Measurements from ENCODE around the gene EPB41L2. TPM values are rescaled to one million over a fixed set of nuclear protein-coding genes. Genes with fewer than 3 reads are reported as not detected.

EPB41L2 gene
- total RNA-seq, 1 donor: 47.4 TPM

DNA sequence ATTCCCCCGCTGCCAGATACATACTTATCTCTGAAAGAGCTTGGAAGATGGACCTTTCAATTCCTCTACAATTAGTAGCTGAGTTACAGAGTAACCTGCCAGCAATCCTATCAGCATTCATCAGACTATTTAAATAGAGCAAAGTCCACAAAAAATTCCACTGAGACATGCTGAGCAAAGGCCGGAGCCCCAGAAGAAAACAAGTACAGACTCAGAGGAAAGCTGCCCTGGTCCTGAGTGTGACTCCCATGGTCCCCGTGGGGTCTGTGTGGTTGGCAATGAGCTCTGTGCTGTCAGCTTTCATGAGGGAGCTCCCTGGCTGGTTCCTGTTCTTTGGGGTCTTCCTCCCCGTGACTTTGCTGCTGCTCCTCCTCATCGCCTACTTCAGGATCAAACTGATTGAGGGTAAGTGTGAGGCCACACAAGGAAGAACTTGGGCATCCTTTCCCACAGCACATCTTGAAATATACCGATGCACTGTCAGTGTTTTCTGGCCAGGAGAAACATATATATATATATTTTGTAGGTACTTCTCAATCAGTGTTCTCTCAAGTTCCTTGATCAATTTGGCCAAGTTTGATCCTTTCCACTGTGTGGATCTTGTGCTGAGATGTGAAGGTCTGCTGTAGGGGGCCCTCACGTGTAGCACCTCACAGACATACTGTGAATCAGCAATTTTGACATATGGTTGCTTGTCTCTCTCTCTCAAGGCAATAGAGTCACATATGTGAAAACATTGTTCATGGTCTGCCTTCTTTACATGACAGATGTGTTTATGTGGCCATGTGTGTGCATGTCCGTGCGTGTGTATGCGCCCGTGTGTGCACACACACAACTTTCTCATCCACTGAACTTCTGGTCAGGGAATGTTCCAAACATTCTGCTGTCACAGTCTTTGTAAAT, 235.5 kb downstream of the EPB41L2 start, which contains the start of gene SMLR1:
Gene SMLR1, plus strand, starts transcription at position 160 of the 903 bp plus-strand sequence. Its CDS starts 8 bp downstream, at position 168.
- Histone ChIP-seq H4K20me1 (ENCODE audit: insufficient read depth, low read length) (no peaks in the 10 kb centered on the region), H3K36me3 (ENCODE audit: insufficient read depth, low read length) (no peaks in the 10 kb centered on the region), H3K4me2 (ENCODE audit: insufficient read depth, low read length) (no peak within 1 kb of the TSS), H3K9me3 (ENCODE audit: low read depth, low read length) (no peaks in the 10 kb centered on the region), H3K27ac (ENCODE audit: low read depth, low read length) (no peak within 1 kb of the TSS), H3K79me2 (ENCODE audit: insufficient read depth, low read length) (no peaks in the 10 kb centered on the region), H3K4me3 (ENCODE audit: insufficient read depth, low read length) (no peak within 1 kb of the TSS), H2AFZ (ENCODE audit: low read length) (no peak within 1 kb of the TSS), H3K4me1 (ENCODE audit: insufficient read depth, low read length) (no peaks in the 10 kb centered on the region), H3K27me3 (ENCODE audit: insufficient read depth, low read length) (no peaks in the 10 kb centered on the region)
- DNase-seq (ENCODE audit: insufficient read length, low spot score, missing footprints): no peak
- TF ChIP-seq, protein P1, sequence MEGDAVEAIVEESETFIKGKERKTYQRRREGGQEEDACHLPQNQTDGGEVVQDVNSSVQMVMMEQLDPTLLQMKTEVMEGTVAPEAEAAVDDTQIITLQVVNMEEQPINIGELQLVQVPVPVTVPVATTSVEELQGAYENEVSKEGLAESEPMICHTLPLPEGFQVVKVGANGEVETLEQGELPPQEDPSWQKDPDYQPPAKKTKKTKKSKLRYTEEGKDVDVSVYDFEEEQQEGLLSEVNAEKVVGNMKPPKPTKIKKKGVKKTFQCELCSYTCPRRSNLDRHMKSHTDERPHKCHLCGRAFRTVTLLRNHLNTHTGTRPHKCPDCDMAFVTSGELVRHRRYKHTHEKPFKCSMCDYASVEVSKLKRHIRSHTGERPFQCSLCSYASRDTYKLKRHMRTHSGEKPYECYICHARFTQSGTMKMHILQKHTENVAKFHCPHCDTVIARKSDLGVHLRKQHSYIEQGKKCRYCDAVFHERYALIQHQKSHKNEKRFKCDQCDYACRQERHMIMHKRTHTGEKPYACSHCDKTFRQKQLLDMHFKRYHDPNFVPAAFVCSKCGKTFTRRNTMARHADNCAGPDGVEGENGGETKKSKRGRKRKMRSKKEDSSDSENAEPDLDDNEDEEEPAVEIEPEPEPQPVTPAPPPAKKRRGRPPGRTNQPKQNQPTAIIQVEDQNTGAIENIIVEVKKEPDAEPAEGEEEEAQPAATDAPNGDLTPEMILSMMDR (IDR thresholded peaks at IDR 0.05; ENCODE audit: extremely low read depth, low read depth, low read length): no peak

- no peaks in the 10 kb centered on the region for H3K27me3 ChIP-seq (ENCODE audit: insufficient read depth, low read length)
- TF ChIP-seq, protein P1 (IDR thresholded peaks at IDR 0.05; ENCODE audit: extremely low read depth, low read depth, low read length): no peak
These were observed 236.4 kb downstream of the EPB41L2 start for GRCh38 chr6:130826442-130827246.

DNA sequence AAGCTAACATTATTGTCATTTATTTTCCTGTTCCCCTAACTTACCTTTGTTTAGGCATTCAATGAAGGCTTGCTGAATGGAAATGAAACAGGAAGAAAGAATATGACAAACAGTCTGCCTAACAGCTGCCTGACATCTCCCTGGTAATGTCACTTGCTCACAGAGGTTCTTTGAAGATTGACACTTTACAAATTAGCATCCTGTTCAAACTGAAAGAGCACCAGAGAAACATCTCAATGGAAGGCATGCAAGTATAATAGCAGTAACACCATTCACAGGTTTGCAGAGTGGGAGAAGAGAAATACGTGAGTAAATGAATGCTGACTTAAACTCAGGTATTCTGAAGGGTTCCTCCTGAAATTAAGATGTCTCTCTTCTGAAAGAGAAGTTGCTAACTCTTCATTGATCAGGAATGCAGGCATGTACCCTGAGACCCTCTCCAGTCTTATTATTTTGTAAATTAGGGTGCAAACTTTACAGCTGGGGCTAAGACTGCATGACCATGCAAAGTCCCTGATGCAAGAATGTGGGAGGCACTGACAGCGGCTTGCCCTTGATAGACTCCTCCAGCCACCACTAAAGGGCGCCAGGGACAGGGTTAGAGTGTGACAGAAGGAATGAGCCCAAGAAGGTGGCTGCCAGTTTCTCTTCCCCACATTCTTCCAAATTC, 237.1 kb downstream of the EPB41L2 start:
- no peaks in the 10 kb centered on the region for H3K36me3 ChIP-seq (ENCODE audit: insufficient read depth, low read length)
- H3K4me1 ChIP-seq (ENCODE audit: insufficient read depth, low read length): no peaks in the 10 kb centered on the region
- TF ChIP-seq, protein P1 (IDR thresholded peaks at IDR 0.05; ENCODE audit: extremely low read depth, low read depth, low read length): no peak
- no peaks in the 10 kb centered on the region for H3K9me3 ChIP-seq (ENCODE audit: low read depth, low read length)
- no peaks in the 10 kb centered on the region for H3K27me3 ChIP-seq (ENCODE audit: insufficient read depth, low read length)
- H2AFZ ChIP-seq (ENCODE audit: low read length): no peak overlapping the region
- no peak overlapping the region for H3K4me3 ChIP-seq (ENCODE audit: insufficient read depth, low read length)
- no peak overlapping the region for H3K27ac ChIP-seq (ENCODE audit: low read depth, low read length)
- no peaks in the 10 kb centered on the region for H3K79me2 ChIP-seq (ENCODE audit: insufficient read depth, low read length)
- H3K4me2 ChIP-seq (ENCODE audit: insufficient read depth, low read length): no peak overlapping the region
- DNase-seq (ENCODE audit: insufficient read length, low spot score, missing footprints): no peak
- H4K20me1 ChIP-seq (ENCODE audit: insufficient read depth, low read length): no peaks in the 10 kb centered on the region

More at GRCh38 chr6:130826442-130827246, 236.4 kb downstream of the EPB41L2 start:
- Histone ChIP-seq H3K79me2 (ENCODE audit: insufficient read depth, low read length) (no peaks in the 10 kb centered on the region), H3K4me3 (ENCODE audit: insufficient read depth, low read length) (no peak overlapping the region), H4K20me1 (ENCODE audit: insufficient read depth, low read length) (no peaks in the 10 kb centered on the region), H3K4me1 (ENCODE audit: insufficient read depth, low read length) (no peaks in the 10 kb centered on the region), H3K36me3 (ENCODE audit: insufficient read depth, low read length) (no peaks in the 10 kb centered on the region), H2AFZ (ENCODE audit: low read length) (no peak overlapping the region), H3K4me2 (ENCODE audit: insufficient read depth, low read length) (no peak overlapping the region), H3K27ac (ENCODE audit: low read depth, low read length) (no peak overlapping the region), H3K9me3 (ENCODE audit: low read depth, low read length) (no peaks in the 10 kb centered on the region)
- DNase-seq (ENCODE audit: insufficient read length, low spot score, missing footprints): no peak

All from osteoblast (primary cell).